Right lobe of liver (tissue), 6 donors: ENCODE data around the gene SYDE1. TPM values are rescaled to one million over a fixed set of nuclear protein-coding genes. Genes with fewer than 3 reads are reported as not detected.

Experiments used
- ATAC-seq, 4 donors: fragments of 200-7000 bp; cut with Tn5 transposase; one replicate each; pipeline ENCODE4 v1.9.1; 2020; ENCODE audit warnings: mild to moderate bottlenecking in 4 of 4, moderate library complexity in 4 of 4
- DNase-seq, 3 donors: peaks; one replicate each; pipeline ENCODE4 v3.0.0-alpha.2; 2020
- H3K27ac ChIP-seq, 3 donors: fragments of 200-600 bp; one replicate each; pipeline ENCODE4 v1.8.0; 2022
- H3K27me3 ChIP-seq, 2 donors: fragments of 200-600 bp; one replicate each; pipeline ENCODE4 v1.8.0; 2022
- H3K36me3 ChIP-seq, 4 donors: fragments of 200-600 bp; sonication (generic) in 1 of 4; one replicate each; pipeline versions ENCODE4 v1.5.1 to v1.8.0; 2017 to 2022; ENCODE audit warnings: control low read depth in 1 of 4
- H3K4me1 ChIP-seq, 4 donors: fragments of 200-600 bp; sonication (generic) in 1 of 4; one replicate each; pipeline versions ENCODE4 v1.5.1 to v1.8.0; 2017 to 2022; ENCODE audit warnings: control low read depth in 1 of 4
- H3K4me3 ChIP-seq, 3 donors: fragments of 200-600 bp; one replicate each; pipeline ENCODE4 v1.8.0; 2022
- H3K9me3 ChIP-seq, 4 donors: fragments of 200-600 bp; sonication (generic) in 1 of 4; one replicate each; pipeline versions ENCODE4 v1.5.1 to v1.8.0; 2017 to 2022; ENCODE audit warnings: control low read depth in 1 of 4
- POLR2A ChIP-seq: fragments of 450-650 bp; IDR thresholded peaks from one replicate; pipeline ENCODE4 v1.6.1; 2017; ENCODE audit warnings: antibody characterized with exemption, mild to moderate bottlenecking
- WGBS: methylation state at CpG from one replicate; pipeline ENCODE4 v1.1.6; 2018; ENCODE audit warnings: low coverage, low lambda C conversion rate; ENCODE audit not compliant: insufficient coverage; ENCODE audit errors: missing lambda C conversion rate; 5-methylcytosine and 5-hydroxymethylcytosine counted together
- intact Hi-C, 2 donors: fragments of 100-400 bp; cut with DNase I; formaldehyde crosslinking; loops; one replicate each; pipeline versions ENCODE4 v1.11.2 to v1.14.1; 2022
- total RNA-seq, 6 experiments: library from RNA; depleted of rRNA in 2 of 6; stranded (reverse); fragments of >200 nt in 2 of 6; fragmentation: NEBNext Ultra II Directional in 3 of 6; extraction: Animal tissue kit (Norgen Biotek cat#: 25700) in 3 of 6; gene quantifications; one replicate each; pipeline versions ENCODE4 v1.1.0 to v1.2.4, GENCODE V29; 2016 to 2023
- TF ChIP-seq, protein P1 (sequence below), 4 donors: fragments of 200-600 bp in 3 of 4; fragments of 450-650 bp in 1 of 4; IDR thresholded peaks; one replicate each; pipeline versions ENCODE4 v1.5.1 to v1.8.0; 2016 to 2022; ENCODE audit warnings: antibody characterized with exemption in 4 of 4, mild to moderate bottlenecking in 2 of 4
- donor health status: DM: no; HTN: yes; CAD: no.
- donor health status: DM: no; HTN: no; CAD: no.
- donor health status: DM: no; HTN: no; CAD: no.
- donor health status: DM: no; HTN: yes; CAD: no.
- donor health status: DM: no; HTN: yes; CAD: no.

Gene SYDE1
- total RNA-seq, 6 experiments from 2014 or later = 2.7 to 7.4 (median 4.6) TPM

DNA sequence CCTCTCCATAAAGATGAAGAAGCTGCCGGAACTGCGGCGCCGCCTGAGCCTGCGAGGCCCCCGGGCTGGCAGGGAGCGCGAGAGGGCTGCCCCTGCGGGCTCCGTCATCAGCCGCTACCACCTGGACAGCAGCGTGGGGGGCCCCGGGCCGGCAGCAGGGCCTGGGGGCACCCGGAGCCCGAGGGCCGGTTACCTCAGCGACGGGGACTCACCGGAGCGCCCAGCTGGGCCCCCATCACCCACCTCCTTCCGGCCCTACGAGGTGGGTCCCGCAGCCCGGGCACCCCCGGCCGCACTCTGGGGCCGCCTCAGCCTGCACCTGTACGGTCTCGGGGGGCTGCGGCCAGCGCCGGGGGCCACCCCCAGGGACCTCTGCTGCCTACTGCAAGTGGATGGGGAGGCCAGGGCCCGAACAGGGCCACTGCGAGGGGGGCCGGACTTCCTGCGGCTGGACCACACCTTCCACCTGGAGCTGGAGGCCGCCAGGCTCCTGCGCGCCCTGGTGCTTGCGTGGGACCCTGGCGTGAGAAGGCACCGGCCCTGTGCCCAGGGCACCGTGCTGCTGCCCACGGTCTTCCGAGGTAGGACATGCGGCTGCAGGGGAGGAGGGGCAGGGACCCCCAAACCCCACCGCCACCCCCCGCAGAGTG is 2.7 kb downstream of the SYDE1 start:
- Histone ChIP-seq H3K27me3 (no peaks in the 10 kb centered on the region), H3K9me3 (no peaks in the 10 kb centered on the region), H3K4me3 (no peak overlapping the region), H3K27ac (no peak overlapping the region), H3K4me1 (no peaks in the 10 kb centered on the region), H3K36me3 (peaks cover 0 to 2% (median 0%) of the 10 kb centered on the region in 4 donors)
- WGBS = 50% methylated on average over 4 of the region's 49 CpGs
- no peak for TF ChIP-seq POLR2A
- TF ChIP-seq, protein P1, sequence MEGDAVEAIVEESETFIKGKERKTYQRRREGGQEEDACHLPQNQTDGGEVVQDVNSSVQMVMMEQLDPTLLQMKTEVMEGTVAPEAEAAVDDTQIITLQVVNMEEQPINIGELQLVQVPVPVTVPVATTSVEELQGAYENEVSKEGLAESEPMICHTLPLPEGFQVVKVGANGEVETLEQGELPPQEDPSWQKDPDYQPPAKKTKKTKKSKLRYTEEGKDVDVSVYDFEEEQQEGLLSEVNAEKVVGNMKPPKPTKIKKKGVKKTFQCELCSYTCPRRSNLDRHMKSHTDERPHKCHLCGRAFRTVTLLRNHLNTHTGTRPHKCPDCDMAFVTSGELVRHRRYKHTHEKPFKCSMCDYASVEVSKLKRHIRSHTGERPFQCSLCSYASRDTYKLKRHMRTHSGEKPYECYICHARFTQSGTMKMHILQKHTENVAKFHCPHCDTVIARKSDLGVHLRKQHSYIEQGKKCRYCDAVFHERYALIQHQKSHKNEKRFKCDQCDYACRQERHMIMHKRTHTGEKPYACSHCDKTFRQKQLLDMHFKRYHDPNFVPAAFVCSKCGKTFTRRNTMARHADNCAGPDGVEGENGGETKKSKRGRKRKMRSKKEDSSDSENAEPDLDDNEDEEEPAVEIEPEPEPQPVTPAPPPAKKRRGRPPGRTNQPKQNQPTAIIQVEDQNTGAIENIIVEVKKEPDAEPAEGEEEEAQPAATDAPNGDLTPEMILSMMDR (IDR thresholded peaks at IDR 0.05) = no peak
- no peak for ATAC-seq
- DNase-seq = no peak
- intact Hi-C loops = no loop called here

DNA sequence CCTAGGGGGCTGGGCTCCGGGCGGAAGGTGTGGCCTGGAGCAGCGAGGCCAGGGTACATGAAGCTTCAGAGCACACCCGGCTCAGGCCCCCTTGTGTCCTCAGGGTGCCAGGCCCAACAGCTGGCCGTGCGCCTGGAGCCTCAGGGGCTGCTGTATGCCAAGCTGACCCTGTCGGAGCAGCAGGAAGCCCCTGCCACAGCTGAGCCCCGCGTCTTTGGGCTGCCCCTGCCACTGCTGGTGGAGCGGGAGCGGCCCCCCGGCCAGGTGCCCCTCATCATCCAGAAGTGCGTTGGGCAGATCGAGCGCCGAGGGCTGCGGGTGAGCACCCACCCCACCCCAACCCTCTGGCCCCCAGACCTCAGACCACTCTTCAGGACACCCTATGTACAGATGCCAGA is 3.2 kb downstream of the SYDE1 start:
- Histone ChIP-seq H3K27ac (no peak overlapping the region), H3K4me3 (no peak overlapping the region), H3K27me3 (no peaks in the 10 kb centered on the region), H3K4me1 (no peaks in the 10 kb centered on the region), H3K9me3 (no peaks in the 10 kb centered on the region), H3K36me3 (peaks cover 0 to 2% (median 0%) of the 10 kb centered on the region in 4 donors)
- WGBS = no CpG with 5 or more reads among the region's 17 CpGs
- TF ChIP-seq, protein P1 (IDR thresholded peaks at IDR 0.05) = no peak
- TF ChIP-seq POLR2A = no peak
- DNase-seq (no peak), ATAC-seq (no peak)
- intact Hi-C loops = no loop called here

DNA sequence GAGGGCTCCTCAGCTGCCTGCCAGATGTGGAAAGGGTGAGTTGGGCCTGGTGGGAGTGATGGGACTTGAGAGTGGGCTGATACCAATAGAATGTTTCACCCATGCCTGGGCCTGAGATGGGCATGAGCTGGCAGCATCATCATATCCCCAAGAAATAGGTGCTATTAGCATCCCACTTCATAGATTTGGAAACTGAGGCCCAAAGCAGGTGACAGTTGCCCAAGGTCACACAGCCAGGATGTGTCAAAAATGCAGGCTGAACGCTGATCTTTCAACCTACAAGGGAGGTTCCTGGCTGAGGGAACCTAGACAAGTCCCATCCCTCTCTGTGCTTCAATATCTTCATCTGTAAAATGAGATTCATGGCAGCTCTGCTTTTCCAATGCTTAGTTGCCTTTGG is 4.6 kb downstream of the SYDE1 start:
- ATAC-seq (no peak), DNase-seq (no peak)
- Histone ChIP-seq H3K27ac (no peak overlapping the region), H3K4me3 (no peak overlapping the region), H3K4me1 (no peaks in the 10 kb centered on the region), H3K9me3 (no peaks in the 10 kb centered on the region), H3K36me3 (peaks cover 0 to 10% (median 1%) of the 10 kb centered on the region in 4 donors), H3K27me3 (no peaks in the 10 kb centered on the region)
- TF ChIP-seq, protein P1 (IDR thresholded peaks at IDR 0.05) = no peak
- no peak for TF ChIP-seq POLR2A
- no CpG with 5 or more reads among the region's 1 CpG for WGBS
- intact Hi-C loops = no loop called here

DNA sequence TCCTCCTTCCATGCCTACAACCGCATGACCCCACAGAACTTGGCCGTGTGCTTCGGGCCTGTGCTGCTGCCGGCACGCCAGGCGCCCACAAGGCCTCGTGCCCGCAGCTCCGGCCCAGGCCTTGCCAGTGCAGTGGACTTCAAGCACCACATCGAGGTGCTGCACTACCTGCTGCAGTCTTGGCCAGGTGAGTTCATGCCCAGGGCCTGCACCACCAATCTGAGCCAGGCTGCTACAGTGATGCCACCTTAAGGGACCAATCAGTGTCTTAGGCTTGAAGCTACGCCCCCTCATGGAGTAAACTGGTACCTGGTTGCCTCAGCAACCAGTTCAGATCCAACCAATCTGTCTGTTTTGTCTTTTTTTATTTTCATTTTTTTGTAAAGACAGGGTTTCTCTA is 5.2 kb downstream of the SYDE1 start:
- H3K27me3 ChIP-seq = no peaks in the 10 kb centered on the region
- DNase-seq = no peak
- intact Hi-C loops = no loop called here
- no peaks in the 10 kb centered on the region for H3K9me3 ChIP-seq
- no peak overlapping the region for H3K27ac ChIP-seq
- H3K36me3 ChIP-seq = peaks cover 0 to 11% (median 5%) of the 10 kb centered on the region in 4 donors
- no peak for ATAC-seq
- no peak overlapping the region for H3K4me3 ChIP-seq
- no peaks in the 10 kb centered on the region for H3K4me1 ChIP-seq
- no peak for TF ChIP-seq POLR2A
- TF ChIP-seq, protein P1 (IDR thresholded peaks at IDR 0.05) = no peak
- WGBS = 91% methylated on average over 3 of the region's 11 CpGs
